K562 (cell line): ENCODE results near the gene CEMIP. TPM values are rescaled to one million over a fixed set of nuclear protein-coding genes. Genes with fewer than 3 reads are reported as not detected.
A peak's percentile ranks its signal among the peaks of the same experiment; 100 is the strongest.

ENCODE experiments used
- ATAC-seq: fragments of 200-7000 bp; cut with Tn5 transposase; 3 replicates; pipeline ENCODE4 v1.9.1; 2020; ENCODE audit warnings: moderate library complexity
- BruUV-seq: library from RNA; stranded (reverse); fragments of 400-500 nt; replicated peaks from 2 replicates; lab custom pipeline; 2021; lab: Mats Ljungman, UMichigan
- CTCF ChIA-PET: fragments of 300-600 bp; formaldehyde crosslinking; extraction: SDS; loops from one replicate; lab custom pipeline; 2021; ENCODE audit warnings: low intra/inter-chr PET ratio; lab: Yijun Ruan, JAX
- POLR2A ChIA-PET: fragments of 300-600, 350-650 bp; sonication (Branson Sonifier 250); formaldehyde crosslinking; extraction: SDS; loops from one replicate; lab custom pipeline; 2021; ENCODE audit warnings: antibody characterized with exemption, inconsistent platforms; lab: Yijun Ruan, JAX
- DNase-seq, 4 experiments: peaks; one replicate each; pipeline versions ENCODE4 v3.0.0 to v3.0.0-alpha.2; 2011 to 2018; ENCODE audit warnings: low spot score in 3 of 4, mixed read lengths in 3 of 4; ENCODE audit errors: extremely low read depth in 1 of 4
- FAIRE-seq: peaks from 2 replicates; lab custom pipeline; 2011; peaks lifted over from hg19 to GRCh38; lab: Jason Lieb, UNC
- H2AFZ ChIP-seq: 2 replicates; pipeline ENCODE4 v1.6.0; 2011; ENCODE audit warnings: low read depth, low read length, control low read depth, inconsistent platforms
- H3K27ac ChIP-seq: fragments of 200-600 bp; 3 replicates; pipeline ENCODE4 v1.8.0; 2011; ENCODE audit warnings: low read depth, mild to moderate bottlenecking, control low read depth, inconsistent platforms, low read length, moderate library complexity, mixed read lengths; ENCODE audit errors: extremely low read depth
- H3K27me3 ChIP-seq, 2 experiments: fragments of 300-600 bp in 1 of 2; 2 replicates in 1 of 2; 3 replicates in 1 of 2; pipeline versions ENCODE4 v1.6.0 to v1.8.0; 2011; ENCODE audit warnings: inconsistent platforms in 2 of 2, low read length in 2 of 2, mild to moderate bottlenecking in 1 of 2, mixed read lengths in 1 of 2, moderate library complexity in 1 of 2; ENCODE audit not compliant: control insufficient read depth in 2 of 2, insufficient read depth in 2 of 2
- H3K36me3 ChIP-seq: fragments of 300-600 bp; 3 replicates; pipeline ENCODE4 v1.8.0; 2011; ENCODE audit warnings: mild to moderate bottlenecking, low read length, inconsistent platforms; ENCODE audit not compliant: control insufficient read depth, insufficient read depth
- H3K4me1 ChIP-seq, 2 experiments: fragments of 200-600 bp in 1 of 2; replicated peaks in 1 of 2; 2 replicates in 1 of 2; 3 replicates in 1 of 2; pipeline versions ENCODE4 v1.5.1 to v1.8.0; 2011; ENCODE audit warnings: inconsistent platforms in 2 of 2, low read length in 2 of 2, mild to moderate bottlenecking in 1 of 2, mixed read lengths in 1 of 2, moderate library complexity in 1 of 2; ENCODE audit not compliant: control insufficient read depth in 2 of 2, insufficient read depth in 2 of 2
- H3K4me2 ChIP-seq: 2 replicates; pipeline ENCODE4 v1.6.1; 2011; ENCODE audit warnings: low read length, control low read depth, inconsistent platforms, mixed read lengths; ENCODE audit not compliant: insufficient read depth
- H3K4me3 ChIP-seq: fragments of 200-600 bp; sonication (generic), shearing (Covaris generic); 2 replicates; pipeline ENCODE4 v1.5.1; 2016; ENCODE audit warnings: control low read depth, inconsistent platforms
- H3K79me2 ChIP-seq: fragments of 200-600 bp; 3 replicates; pipeline ENCODE4 v1.8.0; 2011; ENCODE audit warnings: low read length, inconsistent platforms; ENCODE audit not compliant: control insufficient read depth, insufficient read depth
- H3K9ac ChIP-seq, 2 experiments: 2 replicates each; pipeline versions ENCODE4 v1.6.0 to v1.6.1; 2011; ENCODE audit warnings: low read depth in 2 of 2, low read length in 2 of 2, control low read depth in 1 of 2, inconsistent platforms in 1 of 2, mild to moderate bottlenecking in 1 of 2, mixed read lengths in 1 of 2; ENCODE audit not compliant: insufficient read depth in 1 of 2
- H3K9me1 ChIP-seq: one replicate; pipeline ENCODE4 v1.6.0; 2011; ENCODE audit warnings: inconsistent platforms, mild to moderate bottlenecking, low read length, moderate library complexity; ENCODE audit not compliant: control insufficient read depth, insufficient read depth
- H3K9me3 ChIP-seq: replicated peaks from 2 replicates; pipeline ENCODE4 v1.5.1; 2011; ENCODE audit warnings: low read depth, low read length, inconsistent platforms; ENCODE audit not compliant: control insufficient read depth, insufficient read depth
- H4K20me1 ChIP-seq: replicated peaks from 2 replicates; pipeline ENCODE4 v1.6.1; 2011; ENCODE audit warnings: low read length, inconsistent platforms, mixed read lengths; ENCODE audit not compliant: control insufficient read depth, insufficient read depth
- CREB3 ChIP-seq: fragments of 450-650 bp; conservative IDR thresholded peaks from 2 replicates; pipeline ENCODE4 v1.6.1; 2016; ENCODE audit warnings: missing genetic modification characterization, low read depth, mild to moderate bottlenecking, missing compliant biosample characterization, moderate library complexity
- FOSL1 ChIP-seq: fragments of 200-800 bp; sonication (Bioruptor generic); conservative IDR thresholded peaks from 2 replicates; pipeline ENCODE4 v1.6.1; 2016; ENCODE audit warnings: missing genetic modification characterization, missing compliant biosample characterization
- MCM3 ChIP-seq: fragments of 450-650 bp; IDR thresholded peaks from 2 replicates; pipeline ENCODE4 v1.6.1; 2016
- NEUROD1 ChIP-seq: fragments of 150-350 bp; IDR thresholded peaks from 2 replicates; pipeline ENCODE4 v1.6.1; 2014; ENCODE audit warnings: borderline replicate concordance, low read length, low read depth; ENCODE audit not compliant: partially characterized antibody
- PML ChIP-seq: IDR thresholded peaks from 2 replicates; pipeline ENCODE4 v1.6.1; 2012; ENCODE audit warnings: low read length, inconsistent platforms
- POLR2H ChIP-seq: IDR thresholded peaks from 2 replicates; pipeline ENCODE4 v1.6.1; 2016; ENCODE audit warnings: missing genetic modification characterization, low read depth, mild to moderate bottlenecking, control low read depth, missing compliant biosample characterization, moderate library complexity
- SETDB1 ChIP-seq: IDR thresholded peaks from one replicate; pipeline ENCODE4 v1.6.1; 2012; ENCODE audit warnings: low read length, control low read depth, inconsistent platforms
- SMARCC2 ChIP-seq: fragments of 450-650 bp; IDR thresholded peaks from 2 replicates; pipeline ENCODE4 v1.6.1; 2017; ENCODE audit warnings: antibody characterized with exemption, moderate library complexity, mild to moderate bottlenecking, low read depth
- STAG1 ChIP-seq: sonication (generic); formaldehyde crosslinking; IDR thresholded peaks from 2 replicates; pipeline ENCODE4 v1.5.0; 2020; ENCODE audit warnings: missing genetic modification reagents, borderline replicate concordance
- STAT5A ChIP-seq: IDR thresholded peaks from 2 replicates; pipeline ENCODE4 v1.6.1; 2012; ENCODE audit warnings: low read length, inconsistent platforms, borderline replicate concordance
- VEZF1 ChIP-seq: fragments of 200-800 bp; sonication (Bioruptor generic); IDR thresholded peaks from 2 replicates; pipeline ENCODE4 v1.6.1; 2017; ENCODE audit warnings: missing genetic modification characterization, missing compliant biosample characterization
- WGBS: fragments of 100-300 bp; shearing (Covaris generic); methylation state at CpG from one replicate; pipeline ENCODE4 v1.1.6; 2016; ENCODE audit warnings: low coverage, mixed read lengths; ENCODE audit not compliant: insufficient coverage; ENCODE audit errors: missing lambda C conversion rate; 5-methylcytosine and 5-hydroxymethylcytosine counted together
- in situ Hi-C: fragments of 300-500 bp; cut with MboI; formaldehyde crosslinking; loops from 4 replicates; pipeline ENCODE4 v1.15.0; 2018; ENCODE audit warnings: inconsistent platforms, mixed read lengths
- intact Hi-C: fragments of 100-400 bp; cut with micrococcal nuclease; formaldehyde crosslinking; loops from 2 replicates; pipeline ENCODE4 v1.14.2; 2022
- polyA plus RNA-seq, 8 experiments: library from polyadenylated mRNA; depleted of rRNA in 4 of 8; stranded (reverse) in 5 of 8; unstranded in 3 of 8; fragments of >200 nt; fragmentation: Nextera tagmentation in 2 of 8; fragmentation: Illumina TruSeq in 1 of 8; extraction: Ambion mirVana in 2 of 8; extraction: Trizol in 1 of 8; gene quantifications; 2 replicates each; pipeline versions ENCODE4 v1.2.1 to v1.2.3, GENCODE V29; 2011 to 2014; ENCODE audit warnings: inconsistent platforms in 1 of 8, missing spikeins in 1 of 8
- total RNA-seq, 7 experiments: library from RNA; depleted of rRNA in 6 of 7; stranded (reverse); fragments of >200 nt in 6 of 7; fragmentation: Illumina TruSeq in 2 of 7; extraction: Trizol in 2 of 7; gene quantifications; 2 replicates each; pipeline versions ENCODE4 v1.2.1 to v1.2.3, GENCODE V29; 2011 to 2021; ENCODE audit warnings: low replicate concordance in 1 of 7
- TF ChIP-seq, protein P1 (sequence below): fragments of 250-450 bp; sonication (Bioruptor Pico); IDR thresholded peaks from 2 replicates; pipeline ENCODE4 v1.5.0; 2022; ENCODE audit warnings: mild to moderate bottlenecking
- TF ChIP-seq, protein P2 (sequence below), 2 experiments: fragments of 450-650 bp in 1 of 2; sonication (generic) in 1 of 2; formaldehyde crosslinking in 1 of 2; IDR thresholded peaks in 1 of 2; conservative IDR thresholded peaks in 1 of 2; 2 replicates each; pipeline versions ENCODE4 v1.6.1 to v1.8.1; 2016 to 2023; ENCODE audit warnings: mild to moderate bottlenecking in 2 of 2, moderate library complexity in 2 of 2, inconsistent platforms in 1 of 2, missing genetic modification reagents in 1 of 2
- TF ChIP-seq, protein P3 (sequence below): sonication (generic); formaldehyde crosslinking; IDR thresholded peaks from 2 replicates; pipeline ENCODE4 v1.8.0; 2022; ENCODE audit warnings: mild to moderate bottlenecking, low read depth, missing genetic modification reagents

The CEMIP gene
- total and polyA plus RNA-seq, 9 of the 15 experiments (the other 6 are each of a cell fraction or from before 2014, with no cell fraction given): 0.33 TPM; not detected in 8

DNA sequence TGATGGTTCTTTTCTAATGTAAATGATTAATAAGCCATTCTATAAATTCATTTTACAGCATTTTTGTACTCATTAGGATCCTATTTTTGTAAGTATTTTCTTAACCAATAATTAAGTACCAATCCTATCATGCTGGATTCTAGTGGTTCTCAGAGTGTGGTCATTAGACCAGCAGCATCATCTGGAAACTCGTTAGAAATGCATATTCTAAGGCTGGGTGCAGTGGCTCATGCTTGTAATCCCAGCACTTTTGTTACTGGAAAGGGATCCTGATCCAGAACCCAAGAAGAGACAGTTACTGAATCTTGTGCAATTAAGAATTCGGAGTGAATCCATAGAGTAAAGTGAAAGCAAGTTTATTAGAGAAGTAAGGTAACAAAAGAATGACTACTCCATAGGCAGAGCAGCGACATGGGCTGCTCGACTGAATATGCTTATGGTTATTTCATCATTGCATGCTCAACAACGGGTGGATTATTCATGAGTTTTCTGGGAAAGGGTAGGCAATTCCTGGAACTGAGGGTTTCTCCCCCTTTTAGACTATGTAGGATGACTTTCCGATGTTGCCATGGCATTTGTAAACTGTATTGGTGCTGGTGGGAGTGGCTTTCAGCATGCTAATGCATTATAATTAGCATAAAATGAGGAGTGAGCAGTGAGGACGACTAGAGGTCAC, 9.9 kb upstream of the CEMIP start:
- POLR2A ChIA-PET: no interaction called here
- ATAC-seq (no peak; the same call in 2 of the 3 replicates), FAIRE-seq (no peak), DNase-seq (peak in 1 of 4 experiments; percentile 14)
- Histone ChIP-seq H3K27ac (no peak overlapping the region), H3K27me3 (peaks cover 4 to 19% of the 10 kb centered on the region in 2 experiments; a peak in 4 of 5 replicates), H3K4me2 (no peak overlapping the region; the same call in 1 of the 2 replicates), H3K79me2 (no peaks in the 10 kb centered on the region), H3K9me1 (no peaks in the 10 kb centered on the region), H3K4me3 (no peak overlapping the region), H2AFZ (0 out of 2 replicates have a peak overlapping the region, but pooled peaks have one; percentile 0), H3K4me1 (no peaks in the 10 kb centered on the region), H3K36me3 (no peaks in the 10 kb centered on the region), H3K9me3 (no peaks in the 10 kb centered on the region; the same call in 1 of the 2 replicates), H4K20me1 (no peaks in the 10 kb centered on the region), H3K9ac (no peak overlapping the region)
- under 1% methylated on average over 7 of the region's 7 CpGs for WGBS
- intact Hi-C loops (no loop called here), in situ Hi-C loops (no loop called here)
- CTCF ChIA-PET: no interaction called here
- BruUV-seq: no TSS peak
- TF ChIP-seq POLR2H (tag) (0 out of 2 replicates have a peak, but pooled peaks have one; percentile 21), SETDB1 (no peak), STAG1 (CRISPR knock-in tag) (no peak), CREB3 (tag) (no peak), PML (peak; percentile 25; the same call in 1 of the 2 replicates), STAT5A (peak; percentile 51; the same call in 1 of the 2 replicates), VEZF1 (CRISPR knock-in tag) (peak; percentile 25; the same call in 1 of the 2 replicates), MCM3 (no peak), NEUROD1 (no peak), FOSL1 (tag) (peak; percentile 68), SMARCC2 (no peak)
- TF ChIP-seq, protein P1, sequence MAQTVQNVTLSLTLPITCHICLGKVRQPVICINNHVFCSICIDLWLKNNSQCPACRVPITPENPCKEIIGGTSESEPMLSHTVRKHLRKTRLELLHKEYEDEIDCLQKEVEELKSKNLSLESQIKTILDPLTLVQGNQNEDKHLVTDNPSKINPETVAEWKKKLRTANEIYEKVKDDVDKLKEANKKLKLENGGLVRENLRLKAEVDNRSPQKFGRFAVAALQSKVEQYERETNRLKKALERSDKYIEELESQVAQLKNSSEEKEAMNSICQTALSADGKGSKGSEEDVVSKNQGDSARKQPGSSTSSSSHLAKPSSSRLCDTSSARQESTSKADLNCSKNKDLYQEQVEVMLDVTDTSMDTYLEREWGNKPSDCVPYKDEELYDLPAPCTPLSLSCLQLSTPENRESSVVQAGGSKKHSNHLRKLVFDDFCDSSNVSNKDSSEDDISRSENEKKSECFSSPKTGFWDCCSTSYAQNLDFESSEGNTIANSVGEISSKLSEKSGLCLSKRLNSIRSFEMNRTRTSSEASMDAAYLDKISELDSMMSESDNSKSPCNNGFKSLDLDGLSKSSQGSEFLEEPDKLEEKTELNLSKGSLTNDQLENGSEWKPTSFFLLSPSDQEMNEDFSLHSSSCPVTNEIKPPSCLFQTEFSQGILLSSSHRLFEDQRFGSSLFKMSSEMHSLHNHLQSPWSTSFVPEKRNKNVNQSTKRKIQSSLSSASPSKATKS (CRISPR knock-in tag): no peak
- TF ChIP-seq, protein P2, sequence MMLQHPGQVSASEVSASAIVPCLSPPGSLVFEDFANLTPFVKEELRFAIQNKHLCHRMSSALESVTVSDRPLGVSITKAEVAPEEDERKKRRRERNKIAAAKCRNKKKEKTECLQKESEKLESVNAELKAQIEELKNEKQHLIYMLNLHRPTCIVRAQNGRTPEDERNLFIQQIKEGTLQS (IDR thresholded peaks at IDR 0.05): peak; percentile 47; the same call in 1 of the 2 replicates
- TF ChIP-seq, protein P2 (CRISPR knock-in tag; conservative IDR thresholded peaks at IDR 0.05): no peak
- TF ChIP-seq, protein P3, sequence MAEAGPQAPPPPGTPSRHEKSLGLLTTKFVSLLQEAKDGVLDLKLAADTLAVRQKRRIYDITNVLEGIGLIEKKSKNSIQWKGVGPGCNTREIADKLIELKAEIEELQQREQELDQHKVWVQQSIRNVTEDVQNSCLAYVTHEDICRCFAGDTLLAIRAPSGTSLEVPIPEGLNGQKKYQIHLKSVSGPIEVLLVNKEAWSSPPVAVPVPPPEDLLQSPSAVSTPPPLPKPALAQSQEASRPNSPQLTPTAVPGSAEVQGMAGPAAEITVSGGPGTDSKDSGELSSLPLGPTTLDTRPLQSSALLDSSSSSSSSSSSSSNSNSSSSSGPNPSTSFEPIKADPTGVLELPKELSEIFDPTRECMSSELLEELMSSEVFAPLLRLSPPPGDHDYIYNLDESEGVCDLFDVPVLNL: no peak
